ENCODE results near the gene STAT6.

Gene STAT6, protein sequence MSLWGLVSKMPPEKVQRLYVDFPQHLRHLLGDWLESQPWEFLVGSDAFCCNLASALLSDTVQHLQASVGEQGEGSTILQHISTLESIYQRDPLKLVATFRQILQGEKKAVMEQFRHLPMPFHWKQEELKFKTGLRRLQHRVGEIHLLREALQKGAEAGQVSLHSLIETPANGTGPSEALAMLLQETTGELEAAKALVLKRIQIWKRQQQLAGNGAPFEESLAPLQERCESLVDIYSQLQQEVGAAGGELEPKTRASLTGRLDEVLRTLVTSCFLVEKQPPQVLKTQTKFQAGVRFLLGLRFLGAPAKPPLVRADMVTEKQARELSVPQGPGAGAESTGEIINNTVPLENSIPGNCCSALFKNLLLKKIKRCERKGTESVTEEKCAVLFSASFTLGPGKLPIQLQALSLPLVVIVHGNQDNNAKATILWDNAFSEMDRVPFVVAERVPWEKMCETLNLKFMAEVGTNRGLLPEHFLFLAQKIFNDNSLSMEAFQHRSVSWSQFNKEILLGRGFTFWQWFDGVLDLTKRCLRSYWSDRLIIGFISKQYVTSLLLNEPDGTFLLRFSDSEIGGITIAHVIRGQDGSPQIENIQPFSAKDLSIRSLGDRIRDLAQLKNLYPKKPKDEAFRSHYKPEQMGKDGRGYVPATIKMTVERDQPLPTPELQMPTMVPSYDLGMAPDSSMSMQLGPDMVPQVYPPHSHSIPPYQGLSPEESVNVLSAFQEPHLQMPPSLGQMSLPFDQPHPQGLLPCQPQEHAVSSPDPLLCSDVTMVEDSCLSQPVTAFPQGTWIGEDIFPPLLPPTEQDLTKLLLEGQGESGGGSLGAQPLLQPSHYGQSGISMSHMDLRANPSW

DNA sequence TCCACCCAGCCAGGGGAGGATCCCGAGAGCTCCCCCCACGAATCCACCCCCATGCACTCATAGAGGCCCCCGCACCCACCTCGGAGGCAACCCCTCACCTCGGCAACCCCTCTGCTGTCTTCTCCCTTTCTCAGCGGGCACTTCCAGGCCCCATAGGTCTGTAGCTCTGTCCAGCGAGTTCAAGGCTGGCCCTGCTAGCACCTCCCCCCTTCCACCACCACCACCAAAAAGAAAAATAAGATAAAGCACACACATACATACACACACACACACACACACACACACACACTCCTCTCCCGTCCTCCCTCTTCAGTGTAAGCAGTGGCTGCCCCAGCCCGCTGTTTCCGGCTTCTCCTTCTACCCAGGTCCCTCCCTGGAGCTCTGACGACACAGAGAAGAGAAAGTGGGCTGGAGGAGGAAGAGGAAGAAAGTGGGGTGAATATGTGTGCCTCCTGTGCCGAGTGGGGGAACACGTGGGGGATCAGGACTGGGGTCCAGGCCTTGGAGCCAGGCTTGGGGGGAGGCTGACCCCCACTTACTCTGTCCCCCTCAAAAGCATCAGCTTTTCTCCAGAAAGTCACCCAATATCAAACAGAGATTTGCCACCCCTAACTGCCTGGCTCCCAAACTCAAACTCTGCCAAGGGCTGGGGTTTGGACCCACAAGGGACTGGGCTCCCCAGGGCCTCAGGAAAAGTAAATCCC is at the start of gene STAT6:
TSS of gene STAT6 (minus strand) at position 332 of the 704 bp plus-strand sequence. CDS start 3,084 bp downstream, outside the sequence.
- DNase-seq, result peak; percentile 67 to 88 (median 82)

DNA sequence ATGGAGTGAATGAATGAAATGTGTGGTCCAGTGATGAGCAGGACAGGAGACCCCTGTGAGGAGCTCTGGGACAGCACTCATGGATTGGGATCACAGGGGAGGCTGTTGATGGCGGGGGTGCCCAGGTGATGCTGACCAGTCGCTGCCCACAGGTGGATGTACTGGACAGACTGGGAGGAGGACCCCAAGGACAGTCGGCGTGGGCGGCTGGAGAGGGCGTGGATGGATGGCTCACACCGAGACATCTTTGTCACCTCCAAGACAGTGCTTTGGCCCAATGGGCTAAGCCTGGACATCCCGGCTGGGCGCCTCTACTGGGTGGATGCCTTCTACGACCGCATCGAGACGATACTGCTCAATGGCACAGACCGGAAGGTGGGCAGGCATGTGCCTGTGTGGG is 49.6 kb upstream of the STAT6 start:
- DNase-seq, result no peak

DNA sequence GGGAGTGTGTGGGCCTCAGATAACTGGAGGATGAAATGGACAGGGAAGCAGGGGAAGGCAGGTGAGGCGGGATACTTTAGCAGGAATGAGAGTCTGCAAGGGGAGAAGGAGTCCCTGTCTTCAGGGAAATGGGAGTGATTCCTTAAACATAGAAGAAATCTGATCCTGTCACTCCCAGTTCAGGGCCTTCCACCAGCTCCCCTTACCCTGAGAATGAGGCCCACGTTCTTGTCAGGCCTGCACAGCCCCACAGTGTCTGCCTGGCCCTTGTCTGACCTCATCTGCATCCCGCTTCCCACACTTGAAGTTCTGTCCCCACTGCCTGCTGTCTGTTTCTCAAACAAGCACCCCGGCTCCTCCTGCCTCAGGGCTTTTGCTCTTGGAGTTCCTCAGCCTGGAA is 48.9 kb upstream of the STAT6 start:
- no peak for DNase-seq

DNA sequence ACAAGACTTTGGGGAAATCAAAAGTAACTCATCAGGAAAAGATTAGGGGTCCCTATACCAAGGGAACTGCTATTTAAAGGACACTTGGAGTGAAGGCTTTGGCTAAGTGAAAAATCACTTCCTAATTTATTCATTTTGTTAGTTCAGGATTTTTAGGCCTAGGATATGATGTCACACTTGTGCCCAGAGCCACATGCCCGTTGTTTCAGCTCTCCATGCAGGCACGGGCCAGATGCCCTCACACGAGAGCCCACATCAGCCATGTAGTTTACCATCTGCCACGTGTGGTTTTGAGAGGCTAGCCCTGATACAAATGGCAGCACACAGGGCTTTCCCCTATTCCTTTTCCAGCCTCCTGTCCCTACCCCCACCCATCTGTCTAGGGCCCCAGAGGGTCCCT is 48.1 kb upstream of the STAT6 start:
- no peak for DNase-seq

DNA sequence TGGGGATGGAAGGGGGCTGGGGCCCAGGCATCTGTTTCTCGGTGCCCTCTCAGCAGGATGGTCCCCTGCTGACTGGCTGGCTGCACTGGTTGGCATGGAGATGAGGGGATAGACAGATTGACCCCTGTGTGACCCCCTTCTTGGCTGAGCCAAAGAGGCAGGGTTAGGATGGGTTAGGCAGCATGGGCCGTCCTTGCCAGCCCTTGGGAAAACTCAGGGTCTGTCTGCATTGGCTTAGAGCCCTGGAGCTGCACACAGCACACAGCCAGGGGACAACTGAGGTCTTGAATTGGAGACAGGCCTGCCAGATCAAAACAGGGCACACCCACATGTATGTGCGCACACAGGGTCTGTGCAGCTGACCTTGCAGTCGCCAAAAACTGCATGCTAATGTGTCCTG is 47.5 kb upstream of the STAT6 start:
- no peak for DNase-seq

DNA sequence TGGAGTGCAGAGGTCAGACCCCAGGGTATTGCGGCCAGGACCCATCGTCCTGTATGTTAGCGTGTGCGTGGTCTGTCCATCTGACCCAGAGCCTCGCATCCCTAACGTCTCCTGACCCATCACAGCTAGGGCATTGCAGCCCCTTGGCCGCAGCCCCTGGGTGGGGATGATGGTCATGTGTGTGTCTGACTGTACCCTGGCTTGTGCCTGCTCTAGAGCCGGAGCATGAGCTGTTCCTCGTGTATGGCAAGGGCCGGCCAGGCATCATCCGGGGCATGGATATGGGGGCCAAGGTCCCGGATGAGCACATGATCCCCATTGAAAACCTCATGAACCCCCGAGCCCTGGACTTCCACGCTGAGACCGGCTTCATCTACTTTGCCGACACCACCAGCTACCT is 47.0 kb upstream of the STAT6 start:
- DNase-seq, result no peak

DNA sequence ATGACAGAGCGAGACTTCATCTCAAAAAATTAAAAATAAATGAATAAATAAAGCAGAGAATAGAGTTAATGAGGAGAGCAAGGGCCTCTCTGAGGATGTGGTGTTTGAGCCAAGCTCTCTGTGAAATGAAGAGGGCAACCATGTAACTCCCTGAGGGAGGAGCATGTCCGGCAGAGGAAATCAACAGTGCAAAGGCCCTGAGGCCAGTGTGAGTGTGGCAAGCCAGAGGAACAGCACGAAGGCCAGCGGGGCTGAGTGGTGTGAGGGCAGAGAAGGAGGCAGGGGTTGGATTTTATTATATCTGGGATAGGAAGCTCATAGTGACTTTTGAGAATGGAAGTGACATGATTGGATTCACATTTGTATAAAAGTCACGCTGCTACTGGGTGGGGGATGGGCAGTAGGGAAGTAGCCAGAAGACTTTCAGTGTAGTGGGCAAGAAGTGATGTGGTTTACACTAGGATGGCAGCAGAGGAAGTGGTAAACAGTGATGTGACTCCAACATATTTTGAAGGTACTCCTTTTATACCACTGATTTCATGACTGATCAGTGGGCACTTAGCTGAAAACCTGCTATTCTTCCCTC is 46.5 kb upstream of the STAT6 start:
- DNase-seq, result no peak

DNA sequence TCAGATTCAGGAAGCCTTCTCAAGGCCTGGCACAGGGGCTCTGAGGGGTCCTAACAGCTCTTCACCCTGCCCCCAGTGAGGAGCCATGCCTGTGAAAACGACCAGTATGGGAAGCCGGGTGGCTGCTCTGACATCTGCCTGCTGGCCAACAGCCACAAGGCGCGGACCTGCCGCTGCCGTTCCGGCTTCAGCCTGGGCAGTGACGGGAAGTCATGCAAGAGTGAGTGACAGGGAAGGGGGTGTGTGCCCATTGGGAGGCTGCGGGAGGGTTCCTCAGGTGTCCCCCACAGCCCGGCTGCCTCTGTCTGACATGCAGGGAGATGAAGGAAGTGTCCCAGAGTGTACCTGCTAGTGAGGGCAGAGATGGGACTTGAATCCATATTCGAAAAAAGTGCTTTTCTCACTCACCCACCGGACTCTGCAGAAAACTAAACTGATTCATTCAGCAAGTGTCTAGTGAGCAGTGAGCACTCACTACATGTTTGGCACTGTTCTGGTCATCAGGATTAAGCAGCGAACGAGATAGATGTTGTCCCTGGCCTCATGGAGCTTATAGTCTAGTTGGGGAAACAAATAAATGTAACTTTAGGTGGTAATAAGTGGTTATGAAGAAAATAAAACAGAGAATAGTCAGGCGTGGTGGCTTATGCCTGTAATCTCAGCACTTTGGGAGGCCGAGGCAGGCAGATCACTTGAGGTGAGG is 45.7 kb upstream of the STAT6 start:
- DNase-seq, result no peak

DNA sequence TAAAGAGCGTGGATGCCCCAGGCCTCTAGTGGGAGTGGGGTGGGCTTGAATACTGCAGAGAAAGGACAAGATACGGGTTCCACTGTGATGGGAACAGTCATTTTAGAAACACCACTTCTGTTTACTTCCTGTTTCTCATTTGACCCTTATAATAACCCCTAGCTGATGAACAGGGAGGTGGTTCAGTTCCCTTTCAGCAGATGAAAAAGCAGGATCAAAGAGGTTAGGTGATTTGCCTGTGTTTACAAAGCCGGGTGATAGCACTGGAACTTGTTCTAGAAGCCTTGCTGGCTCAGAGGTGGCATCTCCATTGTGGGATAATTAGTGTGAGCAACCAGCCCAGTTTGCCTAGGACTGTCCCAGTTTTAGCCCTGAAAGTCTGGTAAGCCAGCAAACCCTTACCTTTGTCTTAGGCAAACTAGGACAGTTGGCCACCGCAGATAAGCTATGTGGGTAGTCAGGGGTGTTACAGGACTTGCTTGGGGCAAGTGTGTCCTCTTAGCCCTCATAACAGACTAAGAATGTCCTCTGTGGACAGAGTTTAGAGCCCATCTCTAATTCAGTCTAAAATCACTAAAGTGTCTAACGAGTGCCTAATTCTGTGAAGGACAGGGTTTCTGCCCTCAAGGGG is 43.8 kb upstream of the STAT6 start:
- no peak for DNase-seq

DNA sequence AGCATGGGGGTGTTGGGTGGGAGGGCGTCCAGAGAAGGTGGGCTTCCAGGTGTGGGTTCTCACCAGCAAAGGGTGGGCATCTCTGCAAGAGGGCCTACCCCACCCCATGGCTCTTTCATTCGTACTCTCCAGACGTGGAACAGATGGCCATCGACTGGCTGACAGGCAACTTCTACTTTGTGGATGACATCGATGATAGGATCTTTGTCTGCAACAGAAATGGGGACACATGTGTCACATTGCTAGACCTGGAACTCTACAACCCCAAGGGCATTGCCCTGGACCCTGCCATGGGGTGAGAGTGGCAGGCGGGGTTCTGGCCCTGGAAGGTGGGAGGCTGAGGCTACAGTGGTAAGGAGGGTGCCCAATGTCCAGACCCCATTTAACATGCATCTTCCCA is 42.9 kb upstream of the STAT6 start:
- no peak for DNase-seq

DNA sequence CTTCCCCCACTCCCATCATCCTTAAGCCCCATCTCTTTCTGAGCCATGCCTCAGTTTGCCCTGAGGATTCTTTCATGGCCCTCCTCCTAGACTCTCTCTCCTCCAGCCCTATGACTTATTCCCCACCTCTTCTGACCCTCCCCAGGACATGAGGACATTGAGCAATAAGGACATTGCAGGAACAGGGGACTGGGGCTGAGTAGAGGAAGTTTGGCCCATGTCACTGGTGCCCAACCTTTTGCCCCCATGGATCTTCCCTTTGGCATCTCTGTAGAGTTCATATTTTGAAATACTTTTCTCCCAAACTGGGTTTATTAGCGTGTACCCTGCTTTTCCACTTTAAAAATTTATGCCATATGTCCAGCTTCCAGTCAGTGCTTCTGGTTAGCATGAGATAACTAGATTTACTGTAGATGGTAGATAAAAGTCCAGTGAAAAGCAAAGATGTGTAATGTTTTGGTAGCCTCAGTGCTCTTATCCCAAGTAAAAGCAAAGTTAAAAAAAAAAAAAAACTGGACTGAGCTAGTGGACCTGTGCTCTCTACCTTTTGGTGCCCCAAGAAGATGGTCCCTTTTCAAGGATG is 42.3 kb upstream of the STAT6 start:
- no peak for DNase-seq

DNA sequence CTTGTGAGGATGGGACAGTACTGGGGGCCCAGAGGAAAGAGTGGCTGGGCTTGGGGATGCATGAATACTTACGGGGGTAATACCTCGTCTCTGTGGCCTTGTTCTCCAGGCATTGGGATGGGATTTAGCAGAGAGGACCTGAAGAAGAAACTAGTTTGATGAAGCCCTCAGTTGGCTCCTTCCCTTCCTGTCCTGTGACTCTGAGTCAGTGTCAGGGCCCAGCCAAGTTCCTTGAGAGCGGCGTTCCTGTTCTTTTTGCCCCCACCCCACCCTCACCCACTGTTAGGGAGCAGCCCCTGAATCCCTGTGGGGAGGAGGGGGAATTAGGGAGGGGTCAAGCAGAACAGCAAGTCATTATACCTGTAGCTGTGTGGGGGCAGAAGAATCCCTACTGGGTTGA is 41.5 kb upstream of the STAT6 start:
- no peak for DNase-seq

DNA sequence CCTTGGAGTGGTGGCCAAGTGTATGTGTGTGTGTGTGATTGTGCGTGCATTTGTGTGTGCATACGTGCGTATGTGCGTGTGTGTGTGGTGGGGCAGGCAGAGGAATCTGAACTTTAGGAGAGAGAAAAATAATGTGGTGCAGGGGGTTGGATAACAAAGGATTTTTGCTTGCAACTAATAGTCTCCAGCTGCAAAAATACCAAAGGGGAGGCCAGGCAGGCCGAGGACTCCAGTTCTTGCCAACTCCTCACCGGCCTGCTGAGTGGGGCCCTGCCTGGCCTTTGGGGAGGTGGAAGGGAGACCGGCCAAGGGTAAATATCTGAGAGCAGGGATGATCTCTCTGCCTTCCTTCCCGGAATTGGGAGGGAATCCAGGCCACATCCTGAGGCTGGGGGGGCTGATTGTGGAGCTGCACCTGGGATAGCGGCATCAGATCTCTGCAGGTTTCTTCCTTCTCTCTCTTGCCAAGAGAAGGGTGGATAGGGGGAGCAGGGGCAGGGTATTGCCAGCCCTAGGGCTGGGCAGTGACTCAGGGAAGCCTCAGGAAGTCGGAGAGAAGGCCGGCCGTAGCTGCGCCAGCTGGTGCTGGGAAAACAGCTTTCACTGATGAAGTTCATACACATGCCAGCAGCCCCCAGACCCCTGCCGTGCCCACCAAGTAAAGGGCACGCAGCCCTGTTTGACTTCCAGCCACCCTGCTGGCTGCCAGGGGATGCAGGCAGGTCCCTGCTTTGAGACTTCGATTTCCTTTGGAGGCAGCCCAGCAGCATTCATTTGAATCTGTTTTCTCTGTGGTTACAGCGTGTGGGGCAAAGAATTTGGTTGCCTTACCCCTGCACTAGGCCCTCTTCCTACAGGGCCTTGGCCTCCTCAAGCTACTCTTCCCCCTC is 40.8 kb upstream of the STAT6 start:
- DNase-seq, result no peak

DNA sequence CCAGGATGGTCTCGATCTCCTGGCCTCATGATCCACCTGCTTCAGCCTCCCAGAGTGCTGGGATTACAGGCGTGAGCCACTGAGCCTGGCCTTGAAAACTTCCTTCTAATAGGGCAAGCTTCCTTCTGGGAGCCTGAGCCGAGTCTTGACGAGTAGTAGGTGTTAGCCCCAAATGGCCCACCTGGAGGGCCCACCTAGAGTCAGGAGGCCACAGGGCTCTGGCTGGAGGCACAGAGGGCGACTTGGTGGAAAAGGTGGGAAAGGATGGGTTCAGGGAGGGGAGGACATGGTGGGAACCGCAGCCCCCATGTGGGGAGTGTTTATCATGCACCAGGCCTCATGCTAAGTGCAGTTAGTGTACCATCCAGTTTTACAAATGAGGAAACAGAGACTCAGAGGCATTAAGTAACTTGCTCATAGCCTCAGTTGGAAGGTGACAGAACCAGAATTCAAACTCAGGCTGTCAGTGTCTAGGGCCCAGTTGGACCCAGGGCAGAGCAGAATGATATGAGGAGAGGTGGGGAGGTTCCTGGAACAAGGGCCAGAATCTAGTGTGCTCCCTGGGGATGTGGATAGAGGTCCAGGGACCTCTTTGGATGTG is 39.3 kb upstream of the STAT6 start:
- DNase-seq, result no peak

DNA sequence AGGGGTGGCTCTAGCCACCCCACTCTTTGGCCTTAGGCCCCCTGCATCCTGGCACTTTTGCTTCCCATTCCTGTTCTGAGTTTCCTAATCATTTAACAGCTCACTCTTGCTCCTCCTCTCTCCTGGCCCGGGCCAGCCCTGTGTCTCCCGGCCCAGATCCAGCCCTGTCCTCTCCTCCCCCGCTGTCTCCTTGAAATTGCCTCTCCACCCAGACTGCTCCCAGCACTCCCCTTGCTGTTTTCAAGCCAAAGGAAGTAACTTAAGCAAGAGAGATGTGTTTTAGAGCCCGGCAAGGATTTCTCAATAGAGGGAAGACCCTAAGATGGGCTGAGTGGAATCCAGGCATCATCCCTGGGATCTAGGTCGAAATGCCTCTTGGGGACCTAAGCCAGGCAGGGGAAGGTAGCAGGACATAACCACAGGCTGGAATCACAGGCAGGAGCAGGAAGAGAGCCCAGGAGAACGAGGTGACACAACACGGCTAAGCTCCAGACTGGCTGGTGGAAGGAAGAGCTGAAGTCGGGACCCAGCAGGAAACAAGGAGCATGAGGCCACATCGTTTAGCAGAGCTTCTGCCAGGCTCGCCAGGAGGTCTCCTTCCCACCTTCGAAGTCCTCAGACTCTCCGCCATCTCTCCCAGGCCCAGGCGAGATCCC is 38.2 kb upstream of the STAT6 start:
- no peak for DNase-seq

DNA sequence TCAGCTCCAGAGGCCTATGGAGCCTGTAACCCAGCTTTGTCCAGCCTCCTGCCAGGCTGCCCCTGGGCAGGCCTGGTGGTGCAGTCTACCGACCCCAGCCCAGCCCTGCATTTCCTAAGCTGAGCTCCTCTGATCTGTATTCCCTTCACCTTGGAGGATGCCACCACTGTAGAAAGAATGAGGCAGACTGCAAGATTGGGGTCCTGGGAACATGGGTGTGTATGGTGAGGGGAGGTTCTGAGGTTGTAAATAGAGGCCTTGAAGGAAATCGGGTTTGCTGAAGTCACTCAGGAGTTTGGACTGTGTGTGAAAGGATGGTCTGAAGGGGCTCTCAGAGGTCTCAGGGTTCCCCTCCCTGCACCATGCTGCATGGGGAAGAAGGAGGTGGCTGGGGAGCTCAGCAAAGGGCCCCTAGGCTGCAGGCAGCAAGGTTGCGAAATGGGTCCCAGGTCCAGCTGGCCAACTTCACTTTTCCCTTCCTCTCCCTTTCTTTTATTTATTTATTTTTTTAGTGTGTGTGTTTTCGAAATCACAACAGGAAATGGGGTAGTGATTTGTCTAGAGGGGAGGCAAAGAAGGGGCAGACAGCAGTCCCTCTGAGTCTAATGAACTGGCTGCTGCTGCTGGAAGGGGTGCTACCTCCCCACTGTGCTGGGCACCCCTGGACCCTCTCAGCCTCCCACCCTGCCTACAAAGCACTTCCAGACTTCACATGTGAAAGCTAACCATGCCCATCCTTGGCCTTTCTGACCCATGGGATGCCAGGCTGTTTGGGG is 37.5 kb upstream of the STAT6 start:
- no peak for DNase-seq

DNA sequence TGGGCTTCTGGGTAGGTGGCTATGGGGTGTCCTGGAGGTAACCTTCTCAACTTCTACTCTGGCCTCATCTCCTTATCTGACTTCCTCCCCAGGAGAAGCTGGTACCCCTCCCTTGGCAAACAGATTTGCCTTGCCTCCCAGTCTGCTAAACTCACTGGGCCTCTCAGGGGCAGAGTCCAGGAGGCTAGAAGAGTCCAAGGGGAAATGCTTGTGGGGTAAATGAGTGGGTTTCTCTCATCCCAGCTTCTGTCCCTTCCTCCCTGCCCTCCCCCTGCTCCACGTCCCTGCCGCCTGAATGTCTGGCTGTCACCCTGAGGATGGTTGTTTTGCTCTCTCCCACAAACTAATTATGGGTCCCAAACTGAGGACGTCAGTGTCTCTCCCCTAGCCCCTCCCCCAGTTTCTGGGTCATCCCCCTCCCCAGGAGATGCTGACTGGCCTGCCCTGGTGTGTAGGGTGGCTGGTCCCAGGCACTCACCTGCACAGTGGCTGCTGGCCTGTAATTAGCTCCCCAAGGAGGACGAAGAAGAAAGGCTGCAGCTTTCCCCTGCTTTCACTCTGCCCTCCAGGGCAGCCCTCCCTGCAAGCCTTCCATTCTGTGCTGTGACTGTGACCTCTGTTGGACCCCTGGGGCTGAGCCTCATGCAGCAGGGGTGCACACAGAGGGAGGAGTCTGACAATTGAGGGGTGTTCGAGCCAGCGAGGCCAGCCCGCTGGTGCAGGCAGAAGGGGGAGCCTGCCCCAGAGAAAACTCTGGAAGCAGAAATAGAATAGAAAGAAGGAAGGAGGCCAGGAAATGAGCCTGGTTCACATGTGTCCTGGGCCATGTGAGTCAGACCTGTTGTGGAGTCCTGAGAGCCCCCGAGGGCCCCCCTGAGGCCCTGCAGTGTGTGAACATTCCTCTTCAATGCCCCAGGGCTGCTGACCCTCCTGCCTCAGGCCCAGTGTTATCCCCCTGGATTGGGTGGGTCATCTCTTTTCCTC is 36.1 kb upstream of the STAT6 start, which contains the start of gene LRP1-AS:
TSS of gene LRP1-AS (minus strand) at position 659 of the 984 bp plus-strand sequence.
- DNase-seq, result no peak
